Neural progenitor cell (in vitro differentiated cells): Measurements from ENCODE around the gene UPK3B. TPM values are rescaled to one million over a fixed set of nuclear protein-coding genes. Genes with fewer than 3 reads are reported as not detected.
"Not testable (repeated sequence)": the region's sequence is repeated elsewhere in the genome, so short reads cannot be mapped to it uniquely, and the experiment has no call there.

ENCODE experiments used
- DNase-seq: peaks from one replicate; pipeline ENCODE4 v3.0.0-alpha.2; 2016; ENCODE audit warnings: low spot score
- H2AFZ ChIP-seq: fragments of 200-600 bp; sonication (generic); replicated peaks from 2 replicates; pipeline ENCODE4 v1.6.1; 2016; ENCODE audit warnings: antibody characterized with exemption
- H3F3A ChIP-seq: fragments of 200-600 bp; sonication (generic); 2 replicates; pipeline ENCODE4 v1.6.1; 2016; ENCODE audit warnings: antibody characterized with exemption, low read depth
- H3K27ac ChIP-seq: fragments of 200-600 bp; sonication (generic); 2 replicates; pipeline ENCODE4 v1.5.1; 2016; ENCODE audit warnings: mild to moderate bottlenecking
- H3K27me3 ChIP-seq: fragments of 200-600 bp; sonication (generic); 2 replicates; pipeline ENCODE4 v1.6.1; 2016; ENCODE audit warnings: mild to moderate bottlenecking, moderate library complexity
- H3K36me3 ChIP-seq: fragments of 200-600 bp; sonication (generic); 2 replicates; pipeline ENCODE4 v1.5.1; 2016
- H3K4me1 ChIP-seq: fragments of 200-600 bp; sonication (generic); 2 replicates; pipeline ENCODE4 v1.6.1; 2016; ENCODE audit warnings: mixed run types
- H3K4me2 ChIP-seq: fragments of 200-600 bp; sonication (generic); 2 replicates; pipeline ENCODE4 v1.6.1; 2016
- H3K4me3 ChIP-seq: fragments of 200-600 bp; sonication (generic); 2 replicates; pipeline ENCODE4 v1.5.1; 2016
- H3K79me2 ChIP-seq: fragments of 200-600 bp; sonication (generic); 2 replicates; pipeline ENCODE4 v1.6.1; 2016; ENCODE audit warnings: low read depth
- H3K9ac ChIP-seq: fragments of 200-600 bp; sonication (generic); 2 replicates; pipeline ENCODE4 v1.6.1; 2016
- H3K9me3 ChIP-seq: fragments of 200-600 bp; sonication (generic); 2 replicates; pipeline ENCODE4 v1.5.1; 2016; ENCODE audit warnings: low read depth
- H4K20me1 ChIP-seq: fragments of 200-600 bp; sonication (generic); 2 replicates; pipeline ENCODE4 v1.6.1; 2016; ENCODE audit warnings: low read depth
- H3K27ac Mint-ChIP-seq: 3 replicates; pipeline ENCODE4 v1.8.0; 2021; ENCODE audit warnings: mixed read lengths
- H3K27me3 Mint-ChIP-seq: 2 replicates; pipeline ENCODE4 v1.8.0; 2022; ENCODE audit warnings: low read depth, mild to moderate bottlenecking, inconsistent platforms, moderate library complexity, mixed read lengths; ENCODE audit not compliant: insufficient read depth
- H3K36me3 Mint-ChIP-seq: 3 replicates; pipeline ENCODE4 v1.8.0; 2021; ENCODE audit warnings: mixed read lengths
- H3K4me1 Mint-ChIP-seq: 3 replicates; pipeline ENCODE4 v1.8.0; 2021; ENCODE audit warnings: mixed read lengths
- H3K4me3 Mint-ChIP-seq: 3 replicates; pipeline ENCODE4 v1.8.0; 2021; ENCODE audit warnings: mild to moderate bottlenecking, moderate library complexity, mixed read lengths
- H3K9me3 Mint-ChIP-seq: 3 replicates; pipeline ENCODE4 v1.8.0; 2020; ENCODE audit warnings: mixed read lengths
- total RNA-seq: library from RNA; depleted of rRNA; stranded (reverse); fragments of >200 nt; gene quantifications from 2 replicates; pipeline ENCODE4 v1.2.3, GENCODE V29; 2015; ENCODE audit warnings: low replicate concordance

The UPK3B gene
- total RNA-seq, 1 donor from 2014 or later: not detected

- not testable (repeated sequence) for H3K79me2 ChIP-seq, H4K20me1 ChIP-seq, H3K36me3 Mint-ChIP-seq
Measured at GRCh38 chr7:76497918-76498582, 12.3 kb upstream of the UPK3B start.

DNA sequence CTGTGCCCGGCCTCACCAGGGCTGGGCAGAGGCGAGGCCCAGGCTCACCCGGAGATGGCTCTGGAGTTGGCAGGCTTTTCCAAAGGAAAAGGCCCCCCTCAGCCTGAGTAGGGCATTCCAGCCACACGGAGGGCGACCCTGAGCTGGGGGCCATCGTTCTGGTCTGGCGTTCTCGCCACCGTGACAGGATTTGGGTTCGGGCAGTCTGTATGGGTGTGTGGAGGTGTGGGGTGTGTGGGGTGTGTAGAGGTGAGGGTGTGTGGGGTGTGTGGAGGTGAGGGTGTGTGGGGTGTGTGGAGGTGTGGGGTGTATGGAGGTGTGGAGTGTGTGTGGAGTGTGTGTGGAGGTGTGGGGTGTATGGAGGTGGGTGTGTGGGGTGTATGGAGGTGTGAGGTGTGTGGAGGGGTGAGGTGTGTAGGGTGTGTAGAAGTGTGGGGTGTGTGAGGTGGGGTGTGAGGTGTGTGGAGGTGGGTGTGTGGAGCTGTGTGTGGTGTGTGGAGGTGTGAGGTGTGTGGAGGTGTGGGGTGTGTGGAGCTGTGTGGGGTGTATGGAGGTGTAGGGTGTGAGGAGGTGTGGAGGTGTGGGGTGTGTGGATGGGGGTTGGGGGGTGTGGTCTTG is 11.7 kb upstream of the UPK3B start:
- not testable (repeated sequence) for H3K27ac Mint-ChIP-seq, H3K4me3 ChIP-seq, H3K27me3 Mint-ChIP-seq, H3K27me3 ChIP-seq, H3K4me3 Mint-ChIP-seq, H3K36me3 ChIP-seq, H3K9me3 Mint-ChIP-seq, H3K4me2 ChIP-seq, DNase-seq, H3K27ac ChIP-seq, H3K9me3 ChIP-seq, H3K4me1 Mint-ChIP-seq, H4K20me1 ChIP-seq, H3K79me2 ChIP-seq, H3K9ac ChIP-seq, H3K36me3 Mint-ChIP-seq, H3F3A ChIP-seq, H2AFZ ChIP-seq, H3K4me1 ChIP-seq

More at GRCh38 chr7:76497918-76498582, 12.3 kb upstream of the UPK3B start:
- not testable (repeated sequence) for H3K9me3 ChIP-seq, H3K27me3 Mint-ChIP-seq, H3K36me3 ChIP-seq, H3K27me3 ChIP-seq, H3K4me3 Mint-ChIP-seq, H3K4me1 ChIP-seq, H3K4me3 ChIP-seq, H3K27ac Mint-ChIP-seq, H3K27ac ChIP-seq, H3K9ac ChIP-seq, H3F3A ChIP-seq, H3K9me3 Mint-ChIP-seq, H3K4me1 Mint-ChIP-seq, H3K4me2 ChIP-seq, H2AFZ ChIP-seq, DNase-seq

- not testable (repeated sequence) for H3K9ac ChIP-seq, H3K9me3 Mint-ChIP-seq, H3K27ac Mint-ChIP-seq, H3K4me2 ChIP-seq, H3K36me3 ChIP-seq, H3K27me3 Mint-ChIP-seq, H3K9me3 ChIP-seq, H4K20me1 ChIP-seq, H3K79me2 ChIP-seq, H3K4me3 Mint-ChIP-seq, H3K36me3 Mint-ChIP-seq, H3K27ac ChIP-seq, H2AFZ ChIP-seq, DNase-seq, H3F3A ChIP-seq, H3K27me3 ChIP-seq, H3K4me3 ChIP-seq, H3K4me1 ChIP-seq, H3K4me1 Mint-ChIP-seq
Measured at GRCh38 chr7:76499201-76499923, 11.0 kb upstream of the UPK3B start.

GRCh38 chr7:76499924-76500241 is 10.5 kb upstream of the UPK3B start:
- not testable (repeated sequence) for H3K79me2 ChIP-seq, H4K20me1 ChIP-seq, H3K36me3 Mint-ChIP-seq, H3K4me1 Mint-ChIP-seq, H3K27ac Mint-ChIP-seq, H3K9ac ChIP-seq, H3K9me3 Mint-ChIP-seq, H3K4me1 ChIP-seq, DNase-seq, H3K4me3 Mint-ChIP-seq, H3K27me3 Mint-ChIP-seq, H3K36me3 ChIP-seq, H3F3A ChIP-seq, H3K4me3 ChIP-seq, H3K4me2 ChIP-seq, H2AFZ ChIP-seq, H3K27me3 ChIP-seq, H3K9me3 ChIP-seq, H3K27ac ChIP-seq

DNA sequence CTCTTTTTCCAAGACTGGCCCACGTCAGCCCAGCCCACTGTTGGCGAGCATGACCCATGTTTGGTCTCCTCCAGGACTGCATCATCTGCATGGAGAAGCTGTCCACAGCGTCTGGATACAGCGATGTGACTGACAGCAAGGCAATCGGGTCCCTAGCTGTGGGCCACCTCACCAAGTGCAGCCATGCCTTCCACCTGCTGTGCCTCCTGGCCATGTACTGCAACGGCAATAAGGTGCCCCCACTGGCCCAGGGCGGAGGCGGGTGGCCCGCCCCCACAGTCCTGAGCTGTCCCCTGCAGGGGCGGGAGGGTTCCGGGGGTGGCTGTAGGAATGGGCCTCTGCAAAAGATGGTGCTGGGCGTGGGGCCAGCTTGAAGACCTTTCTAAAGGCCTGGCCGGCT is 8.1 kb upstream of the UPK3B start:
- H3K9me3 ChIP-seq, H4K20me1 ChIP-seq, H3K27me3 Mint-ChIP-seq, H3K9me3 Mint-ChIP-seq, H2AFZ ChIP-seq, H3K4me1 Mint-ChIP-seq, H3K4me3 Mint-ChIP-seq, H3K4me2 ChIP-seq, H3K27me3 ChIP-seq, H3K4me1 ChIP-seq, H3K27ac ChIP-seq, H3K27ac Mint-ChIP-seq, H3K36me3 Mint-ChIP-seq, H3K36me3 ChIP-seq, H3K79me2 ChIP-seq, H3K9ac ChIP-seq, H3K4me3 ChIP-seq, H3F3A ChIP-seq, DNase-seq: not testable (repeated sequence)

GRCh38 chr7:76502836-76503235 is 7.5 kb upstream of the UPK3B start:
- not testable (repeated sequence) for H2AFZ ChIP-seq, H3K9me3 Mint-ChIP-seq, H3K4me3 Mint-ChIP-seq, H3K27me3 Mint-ChIP-seq, H3K4me2 ChIP-seq, H3K27ac ChIP-seq, H4K20me1 ChIP-seq, DNase-seq, H3K9ac ChIP-seq, H3K27ac Mint-ChIP-seq, H3K27me3 ChIP-seq, H3F3A ChIP-seq, H3K4me1 ChIP-seq, H3K79me2 ChIP-seq, H3K4me1 Mint-ChIP-seq, H3K36me3 Mint-ChIP-seq, H3K9me3 ChIP-seq, H3K36me3 ChIP-seq, H3K4me3 ChIP-seq

GRCh38 chr7:76503244-76503643 is 7.1 kb upstream of the UPK3B start:
- H3K9me3 Mint-ChIP-seq, H3K79me2 ChIP-seq, H3K4me3 Mint-ChIP-seq, H3F3A ChIP-seq, H3K27ac Mint-ChIP-seq, H3K4me3 ChIP-seq, H3K9me3 ChIP-seq, H3K36me3 ChIP-seq, H3K27ac ChIP-seq, H3K9ac ChIP-seq, H3K27me3 ChIP-seq, H2AFZ ChIP-seq, H3K4me2 ChIP-seq, H3K27me3 Mint-ChIP-seq, H3K36me3 Mint-ChIP-seq, DNase-seq, H3K4me1 Mint-ChIP-seq, H3K4me1 ChIP-seq, H4K20me1 ChIP-seq: not testable (repeated sequence)

GRCh38 chr7:76504351-76505167 is 5.8 kb upstream of the UPK3B start:
- not testable (repeated sequence) for H3K9me3 Mint-ChIP-seq, H3K4me3 Mint-ChIP-seq, H3K36me3 ChIP-seq, H3K4me1 Mint-ChIP-seq, H2AFZ ChIP-seq, H3K27me3 ChIP-seq, H3K36me3 Mint-ChIP-seq, H3K9ac ChIP-seq, H3K4me1 ChIP-seq, H3K4me3 ChIP-seq, H3K27ac ChIP-seq, H3K4me2 ChIP-seq, H4K20me1 ChIP-seq, H3K9me3 ChIP-seq, H3K27ac Mint-ChIP-seq, H3K27me3 Mint-ChIP-seq, H3K79me2 ChIP-seq, H3F3A ChIP-seq
- peak; percentile 0 for DNase-seq
